ENCODE data around the gene GPR55.

The GPR55 gene

DNA sequence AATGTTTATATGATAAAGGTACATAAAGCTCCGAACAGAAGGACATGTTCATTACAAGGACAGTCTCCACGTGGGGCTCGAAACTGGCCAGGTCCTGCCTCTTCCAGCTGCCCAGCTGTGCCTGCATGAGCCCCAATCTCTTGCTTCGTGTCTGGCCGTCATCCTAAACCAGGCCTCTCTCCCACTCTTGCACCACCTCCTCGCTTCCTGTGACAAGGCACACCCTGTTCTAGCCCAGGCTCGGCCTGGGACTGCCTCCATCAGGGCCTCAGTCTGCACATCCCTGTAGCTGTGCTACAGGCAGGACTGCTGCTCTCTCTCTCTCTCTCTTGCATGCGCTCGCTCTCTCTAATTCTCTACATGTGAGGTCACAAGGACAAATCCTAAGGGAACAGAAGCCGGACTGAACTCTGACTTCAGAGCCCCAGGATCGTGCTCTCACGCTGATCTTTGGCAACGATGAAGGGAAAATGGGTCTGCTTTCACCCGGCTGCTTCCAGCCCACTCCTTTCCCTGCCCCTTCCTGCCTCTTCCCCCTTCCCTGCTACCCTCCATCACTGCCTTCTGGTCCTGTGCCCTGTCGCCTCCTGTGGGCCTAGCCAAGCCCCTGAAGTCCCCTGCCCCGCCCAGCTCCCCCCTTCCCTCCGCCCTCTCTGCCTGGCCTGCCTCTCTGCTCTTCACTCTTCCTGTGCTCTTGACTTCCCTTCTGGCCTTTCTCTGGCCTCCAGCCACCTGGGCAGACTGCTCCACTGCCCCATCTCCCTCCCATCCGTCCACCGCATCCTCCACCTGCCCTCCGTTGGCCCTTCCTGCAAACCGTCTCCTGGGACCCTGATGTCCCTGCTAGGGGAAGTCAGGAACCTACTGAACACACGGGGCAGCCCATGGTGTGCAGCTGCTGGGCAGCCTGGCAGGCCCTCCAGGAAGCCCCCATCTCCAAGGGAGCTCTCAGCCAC is 7.8 kb upstream of the GPR55 start:
- Mint-ChIP-seq H3K36me3 (ENCODE audit: low read depth) (peaks cover 4% of the 10 kb centered on the region), H3K9me3 (peaks cover 22% of the 10 kb centered on the region), H3K27ac (no peak overlapping the region), H3K4me3 (no peak overlapping the region), H3K27me3 (ENCODE audit: low read depth) (peaks cover 26% of the 10 kb centered on the region), H3K4me1 (ENCODE audit: low read depth) (no peaks in the 10 kb centered on the region)

DNA sequence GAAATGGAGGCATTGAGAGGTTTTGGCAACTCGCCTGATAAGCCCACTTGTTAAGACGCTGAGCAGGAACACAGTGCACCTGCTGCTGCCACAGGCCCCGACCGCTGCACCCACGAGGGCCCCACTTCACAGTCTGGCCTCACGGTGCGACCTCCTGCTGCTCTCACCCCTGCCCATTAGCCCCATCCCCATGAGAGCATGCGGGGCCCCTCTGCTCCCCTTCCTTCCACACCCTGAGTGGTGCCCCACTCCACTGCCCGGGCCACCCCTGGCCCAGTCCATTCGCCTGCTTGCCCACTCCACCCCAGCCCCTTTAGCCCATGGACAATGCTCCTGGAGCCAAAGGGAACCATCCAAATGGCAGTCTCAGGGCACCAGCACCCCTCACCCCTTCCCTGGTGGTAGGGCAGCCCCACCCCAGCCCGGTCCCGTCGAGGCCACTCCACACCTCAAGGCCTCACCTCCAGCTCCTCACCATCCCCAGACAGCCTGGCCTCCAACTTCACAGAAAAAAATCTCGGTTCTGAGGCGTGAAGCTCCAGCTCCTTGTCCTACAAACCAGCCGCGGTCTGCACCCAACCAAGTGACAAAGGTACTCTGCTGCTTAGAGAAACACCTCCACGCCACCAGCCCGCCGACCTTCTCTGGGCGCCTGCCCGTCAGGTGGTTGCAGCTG is 6.7 kb upstream of the GPR55 start:
- H3K4me3 Mint-ChIP-seq, result no peak overlapping the region
- H3K9me3 Mint-ChIP-seq, result peaks cover 14% of the 10 kb centered on the region
- H3K27me3 Mint-ChIP-seq (ENCODE audit: low read depth), result peaks cover 22% of the 10 kb centered on the region

GRCh38 chr2:230930928-230931555 is 6.0 kb upstream of the GPR55 start:
- H3K9me3 Mint-ChIP-seq, result peaks cover 8% of the 10 kb centered on the region
- no peak overlapping the region for H3K4me3 Mint-ChIP-seq
- no peak overlapping the region for H3K27ac Mint-ChIP-seq
- peaks cover 2% of the 10 kb centered on the region for H3K4me1 Mint-ChIP-seq (ENCODE audit: low read depth)
- peaks cover 4% of the 10 kb centered on the region for H3K36me3 Mint-ChIP-seq (ENCODE audit: low read depth)
- peaks cover 22% of the 10 kb centered on the region for H3K27me3 Mint-ChIP-seq (ENCODE audit: low read depth)

More for the DNA sequence above, 6.7 kb upstream of the GPR55 start:
- H3K4me1 Mint-ChIP-seq (ENCODE audit: low read depth), result peaks cover 2% of the 10 kb centered on the region
- H3K27ac Mint-ChIP-seq, result no peak overlapping the region
- H3K36me3 Mint-ChIP-seq (ENCODE audit: low read depth), result peaks cover 4% of the 10 kb centered on the region

DNA sequence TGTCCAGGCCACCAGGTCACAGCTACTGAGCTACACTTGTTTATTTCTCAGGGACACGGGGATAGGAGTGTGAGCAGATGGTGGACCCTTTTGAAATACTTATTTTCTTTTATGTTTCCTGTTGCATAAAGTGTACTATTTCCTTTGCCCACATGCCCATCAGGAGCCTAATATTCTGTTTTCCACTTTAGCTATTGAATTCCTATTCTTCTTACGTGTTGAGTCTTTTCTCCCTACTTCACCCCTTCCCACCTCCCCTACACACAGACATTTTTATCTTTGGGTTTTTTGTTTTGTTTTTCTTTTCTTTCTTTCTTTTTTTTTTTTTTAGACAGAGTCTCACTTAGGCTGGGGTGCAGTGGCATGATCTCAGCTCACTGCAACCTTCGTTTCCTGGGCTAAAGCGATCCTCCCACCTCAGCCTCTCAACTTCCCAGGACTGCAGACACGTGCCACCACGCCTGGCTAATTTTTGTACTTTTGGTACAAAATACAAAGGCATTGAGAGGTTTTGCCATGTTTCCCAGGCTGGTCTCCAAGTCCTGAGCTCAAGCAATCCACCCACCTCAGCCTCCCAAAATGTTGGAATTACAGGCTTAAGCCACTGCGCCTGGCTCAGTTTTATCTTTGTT is 5.2 kb upstream of the GPR55 start:
- Mint-ChIP-seq H3K27ac (no peak overlapping the region), H3K36me3 (ENCODE audit: low read depth) (peaks cover under 1% of the 10 kb centered on the region), H3K4me1 (ENCODE audit: low read depth) (peaks cover 5% of the 10 kb centered on the region), H3K27me3 (ENCODE audit: low read depth) (peaks cover 14% of the 10 kb centered on the region), H3K4me3 (no peak overlapping the region), H3K9me3 (peaks cover under 1% of the 10 kb centered on the region)

DNA sequence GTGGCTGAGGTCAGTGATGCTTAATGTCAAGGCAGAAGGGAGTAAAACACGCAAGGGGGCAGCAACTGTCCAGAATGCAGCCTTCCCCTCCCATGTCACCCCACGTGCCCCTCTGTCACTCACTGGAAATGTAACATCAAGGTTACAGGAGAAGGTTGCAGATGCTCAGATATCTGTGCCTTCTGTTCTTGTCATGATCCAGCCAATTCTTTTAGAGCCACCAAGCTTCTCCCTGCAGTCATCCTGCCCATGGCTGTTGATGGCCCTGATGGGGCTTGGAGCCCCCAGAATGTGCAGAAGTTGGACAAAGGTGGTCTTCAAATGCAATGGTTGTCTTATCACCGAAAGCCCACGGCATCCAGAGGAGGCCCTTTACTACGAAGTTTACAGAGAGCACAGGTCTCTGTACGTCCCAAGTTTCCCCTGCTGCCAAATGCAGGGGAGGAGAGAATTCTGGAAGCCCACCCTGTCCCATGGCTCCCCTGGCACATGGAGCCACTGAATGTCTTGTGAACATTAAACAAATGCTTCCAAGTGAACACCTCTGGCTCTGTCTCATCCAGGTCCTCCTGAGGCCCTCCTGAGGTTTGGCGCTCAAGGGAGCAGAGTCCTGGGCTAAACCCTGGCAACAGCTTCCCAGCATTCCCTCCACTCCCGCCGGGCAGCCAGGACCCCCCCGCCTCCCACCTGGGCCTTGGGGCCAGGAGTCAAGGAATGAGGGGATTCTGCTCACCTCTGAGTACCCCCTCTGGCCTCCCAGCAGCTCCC is 4.5 kb upstream of the GPR55 start:
- H3K4me3 Mint-ChIP-seq, result no peak overlapping the region
- H3K27ac Mint-ChIP-seq, result no peak overlapping the region
- H3K27me3 Mint-ChIP-seq (ENCODE audit: low read depth), result peaks cover 14% of the 10 kb centered on the region
- peaks cover 12% of the 10 kb centered on the region for H3K4me1 Mint-ChIP-seq (ENCODE audit: low read depth)
- H3K36me3 Mint-ChIP-seq (ENCODE audit: low read depth), result no peaks in the 10 kb centered on the region
- no peaks in the 10 kb centered on the region for H3K9me3 Mint-ChIP-seq

DNA sequence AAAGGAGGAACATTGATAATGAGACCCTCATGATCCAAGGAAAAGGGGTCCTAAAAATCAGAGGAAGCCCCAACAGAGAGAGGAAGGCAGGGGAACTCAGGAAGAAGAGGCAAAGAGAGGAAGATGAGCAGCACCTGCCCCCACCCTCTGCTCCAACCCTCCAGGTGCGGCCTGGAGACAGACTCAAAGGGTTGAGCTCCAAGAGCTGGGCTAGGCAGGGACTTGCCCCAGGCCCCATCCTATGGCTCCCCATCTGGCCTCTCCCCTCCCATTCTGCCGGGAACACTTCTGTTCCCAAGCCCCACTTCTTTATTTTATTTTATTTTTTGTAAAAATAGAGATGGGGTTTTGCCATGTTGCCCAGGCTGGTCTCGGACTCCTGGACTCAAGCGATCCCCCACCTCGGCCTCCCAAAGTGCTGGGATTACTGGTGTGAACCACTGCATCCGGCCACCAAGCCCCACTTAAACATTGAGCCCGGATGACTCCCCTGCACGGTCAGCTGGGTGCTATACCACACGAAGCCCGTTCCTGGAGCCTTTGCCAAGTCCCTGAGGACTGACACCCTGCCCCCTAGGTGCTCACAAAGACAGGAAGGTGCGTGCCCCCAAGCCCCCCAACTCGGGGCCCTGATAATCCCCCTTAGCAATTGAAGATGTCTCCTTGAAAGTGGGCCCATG is 3.8 kb upstream of the GPR55 start:
- no peaks in the 10 kb centered on the region for H3K9me3 Mint-ChIP-seq
- no peak overlapping the region for H3K27ac Mint-ChIP-seq
- H3K27me3 Mint-ChIP-seq (ENCODE audit: low read depth), result peaks cover 16% of the 10 kb centered on the region
- H3K4me3 Mint-ChIP-seq, result no peak overlapping the region
- H3K4me1 Mint-ChIP-seq (ENCODE audit: low read depth), result peaks cover 17% of the 10 kb centered on the region
- H3K36me3 Mint-ChIP-seq (ENCODE audit: low read depth), result no peaks in the 10 kb centered on the region

GRCh38 chr2:230927711-230928341 is 2.8 kb upstream of the GPR55 start:
- H3K27ac Mint-ChIP-seq, result no peak overlapping the region
- no peaks in the 10 kb centered on the region for H3K36me3 Mint-ChIP-seq (ENCODE audit: low read depth)
- H3K4me3 Mint-ChIP-seq, result no peak overlapping the region
- H3K4me1 Mint-ChIP-seq (ENCODE audit: low read depth), result peaks cover 26% of the 10 kb centered on the region
- peaks cover 26% of the 10 kb centered on the region for H3K27me3 Mint-ChIP-seq (ENCODE audit: low read depth)
- no peaks in the 10 kb centered on the region for H3K9me3 Mint-ChIP-seq

GRCh38 chr2:230925879-230926765 is 1.1 kb upstream of the GPR55 start:
- Mint-ChIP-seq H3K27me3 (ENCODE audit: low read depth) (peaks cover 34% of the 10 kb centered on the region), H3K27ac (no peak overlapping the region), H3K9me3 (no peaks in the 10 kb centered on the region), H3K4me3 (no peak overlapping the region), H3K36me3 (ENCODE audit: low read depth) (no peaks in the 10 kb centered on the region), H3K4me1 (ENCODE audit: low read depth) (peaks cover 26% of the 10 kb centered on the region)

- no peaks in the 10 kb centered on the region for H3K9me3 Mint-ChIP-seq
- peak overlapping the region; percentile 71 for H3K27ac Mint-ChIP-seq
- peaks cover 26% of the 10 kb centered on the region for H3K4me1 Mint-ChIP-seq (ENCODE audit: low read depth)
- no peaks in the 10 kb centered on the region for H3K36me3 Mint-ChIP-seq (ENCODE audit: low read depth)
- H3K27me3 Mint-ChIP-seq (ENCODE audit: low read depth), result peaks cover 37% of the 10 kb centered on the region
- H3K4me3 Mint-ChIP-seq, result peak overlapping the region; percentile 67
These were observed 419 bp upstream of the GPR55 start for GRCh38 chr2:230925443-230925878.

DNA sequence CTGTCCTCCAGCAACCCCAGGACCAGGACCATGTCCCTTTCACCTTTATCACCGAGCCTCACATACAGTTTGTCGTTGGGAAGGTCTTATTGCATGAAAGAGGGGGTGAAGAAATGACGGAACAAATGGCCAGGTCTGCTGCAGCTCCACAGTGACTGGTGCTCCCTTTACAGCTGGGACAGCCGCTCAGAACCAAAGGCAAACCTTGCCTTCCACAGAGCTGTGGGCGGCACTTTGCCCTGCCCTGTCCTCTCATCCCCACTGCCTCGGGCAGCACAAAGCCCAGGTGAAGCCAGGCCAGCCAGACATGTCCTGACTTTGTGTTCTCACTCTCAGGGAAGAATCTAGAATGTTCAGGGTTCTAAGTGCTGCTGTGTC is 961 bp downstream of the GPR55 start:
- Mint-ChIP-seq H3K4me3 (no peak overlapping the region), H3K36me3 (ENCODE audit: low read depth) (no peaks in the 10 kb centered on the region), H3K9me3 (no peaks in the 10 kb centered on the region), H3K27ac (no peak overlapping the region), H3K27me3 (ENCODE audit: low read depth) (peaks cover 42% of the 10 kb centered on the region), H3K4me1 (ENCODE audit: low read depth) (peaks cover 29% of the 10 kb centered on the region)

DNA sequence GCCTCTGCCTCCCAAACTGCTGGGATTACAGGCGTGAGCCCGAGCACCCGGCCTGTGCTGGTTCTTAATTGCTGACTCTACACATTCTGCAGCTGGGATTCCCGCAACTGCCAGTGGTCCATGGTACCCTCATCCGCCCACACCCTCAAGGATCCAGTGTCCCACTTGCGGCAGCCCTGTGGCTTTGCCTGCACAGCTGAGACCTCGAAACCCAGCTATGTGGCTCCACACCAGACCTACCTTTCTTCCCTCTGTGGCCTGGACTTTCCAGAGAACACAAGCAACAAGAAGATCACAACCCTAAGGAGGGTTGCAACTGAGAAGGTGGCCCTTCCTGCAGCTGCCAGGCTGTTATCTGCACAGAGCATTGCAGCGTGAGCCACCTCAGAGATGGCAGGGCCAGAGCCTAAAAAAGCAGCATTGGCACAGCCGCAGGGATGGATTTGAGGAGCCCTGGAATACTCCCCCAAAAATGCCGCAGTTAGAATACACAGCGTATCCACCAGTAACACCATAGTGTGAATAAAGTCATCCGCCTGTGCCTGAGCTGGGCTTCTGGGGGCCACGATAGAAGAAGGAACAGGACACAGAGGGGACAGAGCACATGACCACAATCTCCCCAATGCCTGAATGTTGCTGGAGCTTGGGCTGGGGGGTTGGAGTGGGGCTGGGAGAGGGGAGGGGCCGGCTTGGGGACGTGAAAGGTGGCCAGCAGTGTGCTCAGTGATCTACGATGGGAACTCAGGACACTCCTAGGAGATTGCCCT is 1.9 kb downstream of the GPR55 start:
- no peak overlapping the region for H3K27ac Mint-ChIP-seq
- H3K9me3 Mint-ChIP-seq, result no peaks in the 10 kb centered on the region
- H3K4me3 Mint-ChIP-seq, result no peak overlapping the region
- H3K27me3 Mint-ChIP-seq (ENCODE audit: low read depth), result peaks cover 51% of the 10 kb centered on the region
- H3K4me1 Mint-ChIP-seq (ENCODE audit: low read depth), result peaks cover 29% of the 10 kb centered on the region
- H3K36me3 Mint-ChIP-seq (ENCODE audit: low read depth), result no peaks in the 10 kb centered on the region

Data from T-helper 1 cell treated with Interleukin-12 subunit alpha and Interleukin-12 subunit beta and Interleukin-4 antibody, amounts not matched to agents 30 μg/mL and 1 μg/mL, for 36 hours (primary cell).